Testis (tissue), 2 donors: ENCODE data around the gene TRIM38.

Experiments used
- CTCF ChIP-seq, 3 experiments: fragments of 450-650 bp in 2 of 3; fragments of 200-600 bp in 1 of 3; sonication (generic) in 1 of 3; IDR thresholded peaks; one replicate each; pipeline ENCODE4 v1.5.1; 2016 to 2019; ENCODE audit warnings: antibody characterized with exemption in 3 of 3, mild to moderate bottlenecking in 2 of 3, moderate library complexity in 1 of 3
- POLR2A ChIP-seq: fragments of 450-650 bp; IDR thresholded peaks from one replicate; pipeline ENCODE4 v1.6.1; 2017; ENCODE audit warnings: antibody characterized with exemption, mild to moderate bottlenecking, moderate library complexity

GRCh38 chr6:26031151-26031594, 68.6 kb downstream of the TRIM38 start:
- no peak for TF ChIP-seq CTCF (IDR thresholded peaks at IDR 0.05)
- TF ChIP-seq POLR2A = no peak
